Dermis blood vessel endothelial cell (primary cell): ENCODE measurements around the gene ZNF280D. TPM values are rescaled to one million over a fixed set of nuclear protein-coding genes. Genes with fewer than 3 reads are reported as not detected.

ENCODE experiments used
- DNase-seq: peaks from one replicate; pipeline ENCODE4 v3.0.0; 2010
- total RNA-seq: library from RNA; depleted of rRNA; stranded (reverse); fragments of >200 nt; gene quantifications from 2 replicates; pipeline ENCODE4 v1.2.3, GENCODE V29; 2014

The ZNF280D gene
- total RNA-seq, 1 donor from 2014 or later, result 37.9 TPM

DNA sequence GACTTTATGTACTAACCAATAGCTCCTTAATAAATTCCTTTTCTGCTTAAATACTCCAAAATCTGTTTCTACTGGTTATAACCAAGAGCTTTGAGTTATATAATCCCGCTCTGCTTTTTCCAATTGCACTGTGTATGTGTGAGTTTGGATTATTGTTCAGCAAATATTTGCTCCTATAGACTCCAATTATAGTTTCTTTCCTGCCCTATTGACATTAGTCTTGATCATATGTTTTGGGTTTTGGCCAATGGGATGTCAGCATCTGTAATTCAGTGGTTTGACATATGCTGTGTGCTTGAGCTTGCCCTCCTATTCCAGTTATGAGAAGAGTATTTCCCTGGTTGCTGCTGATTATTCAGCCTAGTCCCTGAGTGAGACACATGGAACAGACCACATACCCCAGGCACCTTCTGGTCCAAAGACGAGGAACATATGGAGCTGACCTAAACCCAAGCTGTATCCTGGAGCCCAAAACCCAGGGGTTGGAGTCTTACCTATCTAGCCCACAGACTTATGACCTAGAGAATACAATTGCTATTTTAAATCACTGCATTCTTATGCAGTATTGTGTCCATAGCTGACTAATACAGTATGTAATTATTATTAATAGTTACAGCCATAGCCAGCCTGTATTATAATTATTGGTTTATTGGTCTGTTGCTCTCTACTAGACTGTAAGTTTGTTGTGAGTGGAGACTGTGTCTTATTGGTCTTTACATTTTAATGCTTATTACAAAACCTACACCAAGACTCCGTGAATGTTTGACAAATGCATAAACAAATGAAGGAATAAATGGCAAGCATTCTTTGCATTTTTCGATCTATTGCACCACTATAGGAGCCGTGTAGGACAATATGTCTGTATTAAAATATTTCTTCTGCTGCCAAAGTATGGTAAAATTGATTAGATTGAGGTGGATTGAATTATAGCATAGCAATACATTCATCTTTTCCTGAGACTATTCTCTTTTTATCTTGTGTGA is 11.7 kb upstream of the ZNF280D start:
- DNase-seq, result no peak

GRCh38 chr15:56741541-56741940 is 8.2 kb upstream of the ZNF280D start:
- DNase-seq, result no peak

DNA sequence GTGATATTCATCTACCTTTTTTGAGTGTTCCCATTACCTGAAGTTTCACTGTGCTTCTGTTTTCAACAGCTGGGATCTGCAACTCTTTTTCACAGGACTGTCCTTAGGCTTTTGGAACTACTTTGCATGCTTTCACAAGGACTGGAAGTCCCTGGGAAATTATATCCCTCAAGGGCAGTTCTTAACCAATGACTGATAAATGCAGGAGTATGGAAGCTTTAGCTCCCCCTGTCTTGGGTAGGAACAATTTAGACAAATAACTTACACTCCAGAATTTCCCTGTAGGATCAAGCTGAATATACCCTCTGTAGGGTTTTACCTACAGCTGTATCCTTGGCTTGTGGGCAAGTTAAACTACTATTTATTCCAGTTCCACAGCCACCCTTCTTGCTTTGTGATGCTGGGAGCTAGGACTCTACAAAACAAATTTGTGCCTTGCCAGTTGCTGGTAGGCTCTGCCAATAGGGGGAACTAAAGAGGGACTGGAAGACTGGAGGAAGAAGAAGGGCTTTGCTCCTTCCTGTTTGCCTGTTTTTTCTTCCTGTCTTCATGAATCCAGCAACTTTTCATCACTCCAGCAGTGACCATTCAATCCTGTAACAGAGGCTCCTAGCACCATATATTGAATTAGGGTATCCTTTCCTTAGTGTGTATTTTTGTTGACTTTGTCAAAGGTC is 6.8 kb upstream of the ZNF280D start:
- no peak for DNase-seq

GRCh38 chr15:56739474-56739873 is 6.2 kb upstream of the ZNF280D start:
- no peak for DNase-seq

DNA sequence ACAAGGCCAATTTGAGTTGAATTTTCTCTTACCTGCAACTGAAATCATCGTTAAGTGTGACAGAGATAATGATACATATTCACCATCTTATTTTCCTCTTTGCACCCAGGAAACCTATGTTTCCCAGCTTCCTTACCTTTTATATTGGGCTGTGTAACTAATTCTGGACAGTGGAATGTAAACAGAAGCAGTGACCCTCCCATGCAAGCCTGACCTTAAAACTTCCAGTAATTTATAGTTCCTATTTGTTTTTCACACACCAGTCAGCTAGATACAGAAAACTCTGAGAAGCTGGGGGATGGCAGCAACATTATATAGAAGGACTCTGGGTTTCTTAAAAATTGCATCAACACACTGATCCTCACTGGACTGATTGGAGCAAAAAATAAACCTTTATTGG is 4.5 kb upstream of the ZNF280D start:
- no peak for DNase-seq

DNA sequence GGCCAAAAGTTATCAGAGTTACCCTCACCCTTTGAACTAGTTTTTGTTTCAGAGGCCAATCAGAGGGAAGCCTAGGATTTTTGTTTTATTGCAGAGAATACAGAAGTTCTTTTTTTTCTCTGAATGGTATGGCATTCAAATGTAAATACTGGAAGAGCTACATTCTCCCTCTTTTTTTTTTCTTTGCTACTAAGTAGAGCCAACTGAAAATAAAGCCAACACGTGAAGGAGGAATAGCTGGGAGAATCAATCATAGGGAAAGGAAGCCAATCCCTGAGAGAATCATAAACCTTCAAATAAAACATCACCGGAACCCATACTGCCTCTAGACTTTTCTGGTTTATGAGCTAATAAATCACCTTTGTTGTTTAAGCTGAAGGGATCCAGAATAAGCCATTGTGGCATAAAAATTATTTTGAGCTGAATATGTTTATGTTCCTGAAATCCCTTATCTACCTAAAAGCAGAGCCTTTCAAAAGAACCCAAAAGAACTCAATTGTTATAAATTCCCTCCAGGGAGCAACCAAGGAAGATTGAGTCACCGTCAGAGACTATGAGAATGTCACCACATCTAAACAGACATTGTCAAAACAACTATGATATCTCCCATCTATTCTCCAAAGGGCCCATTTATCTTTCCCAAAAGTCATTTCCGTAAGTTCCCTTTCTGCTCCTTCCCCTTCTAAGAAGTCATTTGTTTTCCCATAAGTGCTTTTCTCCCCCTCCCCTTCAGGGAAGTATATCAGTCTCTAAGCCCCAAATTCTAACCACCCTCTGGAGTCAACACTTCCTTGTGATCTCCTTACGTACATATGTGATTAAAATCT is 3.8 kb upstream of the ZNF280D start:
- peak; percentile 46 for DNase-seq

- DNase-seq, result peak; percentile 75
These were observed 3.0 kb upstream of the ZNF280D start for GRCh38 chr15:56736308-56736707.

DNA sequence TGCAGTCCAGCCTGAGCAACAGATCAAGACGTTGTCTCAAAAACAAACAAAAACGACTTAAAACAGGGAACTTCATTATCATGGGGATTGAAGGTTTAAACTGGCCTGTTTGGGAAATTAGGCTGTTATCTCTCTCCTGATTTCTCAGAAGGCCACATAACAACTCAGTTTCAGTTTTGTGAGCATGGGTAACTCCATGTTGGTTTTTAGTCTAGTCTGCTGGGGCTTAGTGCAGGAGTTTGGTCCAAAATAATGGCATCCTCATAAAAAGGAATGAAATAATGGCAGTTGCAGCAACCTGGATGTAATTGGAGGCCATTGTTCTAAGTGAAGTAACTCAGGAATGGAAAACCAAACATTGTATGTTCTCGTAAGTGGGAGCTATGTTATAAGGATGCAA is 2.3 kb upstream of the ZNF280D start:
- no peak for DNase-seq

DNA sequence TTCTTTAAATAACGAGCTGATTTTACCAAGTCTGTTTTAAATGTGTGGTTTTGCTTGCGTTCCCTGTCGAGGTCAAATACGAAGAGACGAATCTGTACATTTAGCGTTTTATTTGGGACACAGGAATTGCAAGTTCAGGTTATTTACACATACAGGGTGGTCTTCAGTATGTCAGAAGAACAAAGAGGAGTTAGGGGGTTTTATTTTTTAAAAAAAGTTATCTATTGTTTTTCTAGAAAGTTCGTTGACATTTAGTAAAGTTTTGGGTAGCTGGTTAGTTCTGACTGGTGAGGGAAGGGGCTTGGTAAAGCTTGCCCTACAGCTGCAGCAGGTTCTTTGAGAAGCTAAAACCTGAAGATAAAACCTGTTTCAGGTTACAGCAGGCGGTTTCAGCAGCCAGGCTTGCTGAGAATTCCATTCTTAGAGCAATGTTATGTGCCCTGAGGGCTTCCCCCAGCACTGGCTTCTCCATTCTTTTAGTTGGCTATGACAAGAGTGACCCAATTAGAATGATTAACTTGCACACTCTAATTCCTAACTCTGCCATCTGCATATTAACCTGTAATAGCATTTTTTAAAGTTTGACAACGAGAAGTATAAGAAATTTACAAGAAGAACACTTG is 815 bp upstream of the ZNF280D start:
- DNase-seq, result no peak

DNA sequence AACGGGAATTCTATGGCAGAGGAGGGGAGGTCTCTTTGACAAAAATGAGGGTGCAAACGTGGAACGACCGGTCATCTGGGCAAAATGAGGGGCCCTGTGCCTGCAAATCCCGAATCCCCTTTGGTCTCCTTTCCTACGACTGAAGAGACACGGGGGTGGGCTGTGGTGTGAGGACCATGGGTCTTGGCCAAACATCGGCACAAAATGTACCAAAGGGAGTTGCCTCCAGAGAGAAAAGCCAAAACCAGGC is 498 bp downstream of the ZNF280D start:
- DNase-seq, result no peak

DNA sequence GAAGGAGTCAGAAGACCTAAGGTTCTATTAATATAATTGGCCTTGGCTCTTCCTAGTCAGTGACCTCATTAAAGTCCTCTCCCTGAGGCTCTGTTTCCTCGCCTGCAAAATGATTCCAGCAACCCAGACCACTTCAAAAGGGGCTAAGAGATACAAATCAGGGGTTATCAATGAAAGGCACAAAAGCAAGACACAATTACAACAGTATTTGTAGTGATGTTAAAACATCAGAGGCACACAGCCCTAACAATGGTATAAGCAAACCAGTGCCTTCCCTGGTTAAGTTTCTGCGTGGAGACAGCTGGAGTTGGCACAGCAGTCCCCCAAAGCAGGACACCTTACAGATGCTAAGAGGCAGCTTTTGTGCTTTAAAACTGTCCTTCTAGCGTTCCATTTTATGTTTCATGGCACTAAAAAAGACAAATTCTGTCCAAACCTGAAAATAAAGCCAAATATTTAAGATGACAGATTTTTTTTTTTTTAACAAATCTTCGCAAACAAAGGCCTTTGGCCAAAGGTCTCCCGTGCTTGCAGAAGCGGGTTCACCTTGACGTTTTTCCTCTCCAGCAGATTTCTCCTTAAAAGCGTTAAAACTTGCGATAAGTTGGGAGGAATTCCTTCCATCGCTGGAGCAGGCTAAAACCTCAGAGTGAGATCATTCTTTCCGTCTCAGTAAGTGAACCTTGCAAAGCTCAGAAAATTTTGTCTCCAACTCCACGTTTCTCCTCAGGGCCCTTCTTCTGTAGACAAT is 999 bp downstream of the ZNF280D start:
- peak; percentile 59 for DNase-seq

DNA sequence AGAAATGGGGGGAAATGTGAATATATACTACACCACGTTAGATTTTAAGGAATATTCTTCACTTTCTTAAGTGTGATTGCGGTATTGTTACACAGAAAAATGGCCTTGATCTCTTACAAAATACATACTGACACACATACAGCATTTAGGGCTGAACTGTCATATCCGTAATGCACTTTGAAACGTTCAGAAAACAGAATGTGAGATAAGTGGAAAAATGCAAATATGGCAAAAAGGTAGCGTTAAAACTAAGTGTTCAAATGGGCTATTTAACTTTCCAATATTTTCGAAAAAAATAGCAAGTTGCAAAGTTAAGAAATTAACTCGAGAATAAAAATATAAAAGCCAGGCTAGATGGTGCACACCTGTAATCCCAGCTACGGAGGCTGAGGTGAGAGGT is 1.8 kb downstream of the ZNF280D start:
- DNase-seq, result no peak

- DNase-seq, result no peak
These were observed 3.7 kb downstream of the ZNF280D start for GRCh38 chr15:56729561-56729960.

- DNase-seq, result no peak
These were observed 7.9 kb downstream of the ZNF280D start for GRCh38 chr15:56725386-56725785.

- no peak for DNase-seq
These were observed 9.1 kb downstream of the ZNF280D start for GRCh38 chr15:56724232-56724631.

GRCh38 chr15:56723787-56724186 is 9.5 kb downstream of the ZNF280D start:
- DNase-seq, result no peak

- DNase-seq, result no peak
These were observed 13.3 kb downstream of the ZNF280D start for GRCh38 chr15:56719774-56720555.

DNA sequence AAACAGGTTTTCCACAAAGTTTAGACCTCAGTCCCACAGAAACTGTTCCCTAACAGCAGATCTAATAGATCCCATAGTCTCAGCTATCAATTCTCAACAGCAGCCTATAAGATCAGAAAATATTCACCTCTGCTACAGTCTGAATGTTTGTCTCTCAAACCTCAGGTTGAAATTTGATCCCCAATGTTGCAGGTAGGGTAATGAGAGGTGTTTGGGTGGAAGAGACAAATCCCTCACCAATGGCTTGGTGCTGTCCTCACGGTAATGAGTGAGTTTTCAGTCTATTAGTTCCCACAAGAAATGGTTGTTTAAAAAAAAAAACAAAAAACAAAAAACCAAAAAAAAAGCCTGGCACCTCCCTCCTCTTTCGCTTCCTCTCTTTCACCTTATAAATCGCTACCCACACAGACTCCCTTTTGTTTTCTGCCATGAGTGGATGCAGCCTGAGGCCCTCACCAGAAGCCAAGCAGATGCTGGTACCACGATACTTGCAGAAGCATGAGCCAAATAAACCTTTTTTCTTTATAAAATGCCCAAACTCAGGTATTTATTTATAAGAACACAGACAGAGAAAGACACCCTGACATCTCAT is 14.2 kb downstream of the ZNF280D start:
- DNase-seq, result no peak

- DNase-seq, result no peak
These were observed 14.7 kb downstream of the ZNF280D start for GRCh38 chr15:56718560-56718959.

DNA sequence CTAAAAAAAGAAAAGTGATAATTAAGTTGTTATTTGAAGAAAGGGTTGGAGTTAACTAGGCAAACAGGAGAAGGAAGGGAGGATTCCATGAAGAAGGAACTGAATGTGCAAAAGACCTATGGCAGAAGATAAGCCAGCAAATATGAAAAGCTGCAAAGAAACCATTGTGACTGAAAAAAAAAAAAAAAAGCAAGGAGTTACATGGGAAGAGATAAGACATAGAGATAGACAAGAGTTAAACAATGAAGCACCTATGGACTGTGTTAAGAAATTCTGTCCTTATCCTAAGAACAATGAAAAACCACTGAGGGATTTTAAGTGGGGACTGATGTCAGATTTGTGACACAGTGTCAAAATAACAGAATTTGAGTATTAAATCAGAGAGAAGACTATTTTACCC is 17.0 kb downstream of the ZNF280D start:
- no peak for DNase-seq

- DNase-seq, result no peak
These were observed 18.1 kb downstream of the ZNF280D start for GRCh38 chr15:56715220-56715619.
